Activated T-cell treated with anti-CD3 and anti-CD28 coated beads for 4 hours (primary cell): ENCODE measurements around the gene RPS6KB2.
"Not testable (repeated sequence)": the region's sequence is repeated elsewhere in the genome, so short reads cannot be mapped to it uniquely, and the experiment has no call there.

Source experiments
- DNase-seq: peaks from one replicate; pipeline ENCODE4 v3.0.0-alpha.2; 2020

RPS6KB2 gene

DNA sequence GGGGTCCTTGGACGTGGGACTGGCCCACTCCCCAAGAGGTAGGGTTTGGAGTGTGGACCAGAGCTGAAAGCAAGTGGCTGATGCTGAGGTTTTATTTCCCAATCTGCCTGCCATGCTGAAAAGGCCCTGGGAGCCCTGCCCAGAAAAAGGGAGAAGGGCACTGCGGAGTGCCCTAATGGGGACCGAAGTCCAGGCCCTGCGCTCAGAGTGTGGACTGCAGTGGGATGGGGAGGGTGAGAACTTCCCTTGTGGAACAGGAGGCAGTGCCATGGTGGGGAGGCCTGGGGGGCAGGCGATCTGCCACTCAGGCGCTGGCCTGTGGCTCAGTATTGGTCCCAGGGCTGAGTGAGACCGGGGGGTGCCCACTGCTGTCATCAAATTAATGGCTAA lies 19.9 kb downstream of the RPS6KB2 start:
- DNase-seq = no peak

DNA sequence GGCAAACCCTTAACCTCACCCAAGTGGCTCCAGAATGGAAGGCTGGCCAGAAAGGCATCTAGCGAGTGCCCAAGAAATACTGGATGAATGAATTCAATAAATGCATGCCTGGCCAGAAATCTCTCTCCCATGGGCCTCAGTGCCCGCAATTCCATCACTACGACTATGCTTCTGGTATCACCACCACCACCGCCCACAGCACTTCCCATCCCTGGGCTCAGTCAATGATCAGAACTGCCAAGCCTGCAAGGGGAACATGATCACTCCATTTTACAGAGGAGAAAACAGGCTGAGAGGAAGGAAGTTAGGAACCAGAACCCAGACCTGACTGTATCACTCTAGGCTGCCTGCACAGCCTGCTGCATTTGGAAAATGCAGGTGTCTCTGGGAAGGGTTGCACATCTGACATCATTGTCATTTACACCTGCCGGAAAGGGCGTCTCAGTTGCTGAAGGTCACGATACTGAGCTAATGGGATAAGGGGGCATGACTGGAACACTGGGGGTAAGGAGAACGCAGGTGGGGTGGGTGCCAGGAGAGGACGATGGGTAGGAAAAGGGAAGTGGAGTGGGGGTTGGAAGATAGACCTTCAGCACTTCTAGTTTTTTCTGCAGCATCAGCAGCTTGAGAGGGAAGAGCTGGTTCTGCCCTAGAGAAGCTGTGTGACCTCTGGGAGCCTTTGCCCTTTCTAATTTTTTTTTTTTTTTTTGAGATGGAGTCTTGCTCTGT lies 21.0 kb downstream of the RPS6KB2 start:
- DNase-seq = no peak

DNA sequence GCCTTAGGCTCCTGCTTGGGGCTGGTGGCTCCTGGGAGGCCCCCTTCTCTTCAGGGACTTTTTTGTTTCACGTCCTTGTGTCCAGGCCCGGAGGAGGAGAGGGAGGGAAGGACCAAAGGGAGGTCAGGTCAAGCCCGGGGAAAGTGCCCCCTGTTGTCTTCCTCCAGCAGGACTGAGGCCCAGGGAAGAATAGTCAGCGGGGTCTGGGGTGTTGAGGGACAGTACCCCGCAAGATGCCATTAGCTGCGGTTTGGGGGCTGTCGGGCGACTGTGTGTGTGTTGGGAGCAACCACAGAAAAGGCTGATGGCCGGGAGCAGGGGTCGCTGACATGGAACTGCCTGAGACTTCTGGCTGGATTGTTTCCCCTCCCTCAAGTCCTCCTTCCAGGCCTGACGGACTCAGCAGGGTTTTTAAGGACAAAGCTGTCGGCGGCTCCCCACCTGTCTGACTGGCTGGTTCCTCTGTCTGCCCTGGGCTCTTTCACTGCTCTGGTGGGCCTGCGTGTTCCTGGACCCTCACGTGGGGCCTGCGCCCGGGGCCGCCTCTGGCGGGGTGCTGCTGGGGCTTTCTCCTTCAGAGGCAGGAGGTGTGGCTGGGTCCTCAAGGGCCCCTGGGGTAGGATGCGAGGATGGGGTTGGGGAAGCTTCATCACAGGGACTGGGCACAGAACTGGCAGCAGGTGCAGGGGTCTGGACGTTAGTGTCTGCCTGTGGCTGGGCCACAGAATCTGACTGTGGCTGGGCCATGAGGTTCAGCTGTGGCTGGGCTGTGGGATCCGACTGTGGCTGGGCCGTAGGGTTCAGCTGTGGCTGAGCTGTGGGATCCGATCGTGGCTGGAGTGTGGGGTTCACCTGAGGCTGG lies 22.7 kb downstream of the RPS6KB2 start:
- no peak for DNase-seq

DNA sequence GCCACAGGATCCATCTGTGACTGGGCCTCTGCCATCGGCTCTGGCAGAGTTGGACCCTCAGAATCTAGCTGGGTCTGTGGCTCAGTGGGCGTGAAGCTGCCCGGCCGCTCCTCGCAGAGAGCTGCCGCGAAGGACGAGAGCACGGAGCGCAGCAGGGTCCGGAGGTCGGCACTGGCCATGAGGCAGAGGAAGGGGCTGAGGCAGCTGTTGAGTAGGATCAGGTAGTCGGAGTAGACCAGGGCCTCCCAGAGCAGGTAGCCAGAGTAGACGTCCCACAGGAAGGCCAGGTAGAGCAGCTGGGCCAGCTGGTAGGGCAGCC lies 23.3 kb downstream of the RPS6KB2 start:
- DNase-seq = no peak

- DNase-seq = no peak
Measured at GRCh38 chr11:67452141-67452952, 24.1 kb downstream of the RPS6KB2 start, which contains the start of gene GPR152. TSS of gene GPR152 (minus strand) at chr11:67452729. CDS start at chr11:67452724, 5 bp downstream.

- DNase-seq = no peak
Measured at GRCh38 chr11:67453816-67454732, 25.8 kb downstream of the RPS6KB2 start.

- DNase-seq = no peak
Measured at GRCh38 chr11:67455054-67455453, 26.8 kb downstream of the RPS6KB2 start, which contains the start of gene CABP4. TSS of gene CABP4 (plus strand) at chr11:67455354. CDS start at chr11:67455424, 70 bp downstream.

- DNase-seq = no peak
Measured at GRCh38 chr11:67456068-67456705, 27.9 kb downstream of the RPS6KB2 start.

DNA sequence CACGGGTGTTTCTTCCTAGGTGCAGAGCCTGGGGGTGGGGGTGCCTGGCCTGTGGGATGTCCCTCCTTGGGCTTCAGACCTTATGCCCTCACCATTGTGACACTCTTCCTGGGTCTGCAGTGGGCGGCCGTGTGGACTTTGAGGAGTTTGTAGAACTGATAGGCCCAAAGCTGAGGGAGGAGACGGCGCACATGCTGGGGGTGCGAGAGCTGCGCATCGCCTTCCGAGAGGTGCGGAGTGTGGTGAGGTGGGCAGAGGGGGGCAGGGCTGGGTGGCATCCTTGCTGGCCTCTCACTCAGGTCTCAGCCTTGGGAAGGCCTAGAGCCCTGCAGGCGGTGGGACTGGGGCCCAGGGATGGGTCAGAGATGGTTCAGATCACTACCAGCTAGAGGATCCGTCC lies 29.2 kb downstream of the RPS6KB2 start:
- DNase-seq = no peak

- no peak for DNase-seq
Measured at GRCh38 chr11:67458266-67458665, 30.0 kb downstream of the RPS6KB2 start.

DNA sequence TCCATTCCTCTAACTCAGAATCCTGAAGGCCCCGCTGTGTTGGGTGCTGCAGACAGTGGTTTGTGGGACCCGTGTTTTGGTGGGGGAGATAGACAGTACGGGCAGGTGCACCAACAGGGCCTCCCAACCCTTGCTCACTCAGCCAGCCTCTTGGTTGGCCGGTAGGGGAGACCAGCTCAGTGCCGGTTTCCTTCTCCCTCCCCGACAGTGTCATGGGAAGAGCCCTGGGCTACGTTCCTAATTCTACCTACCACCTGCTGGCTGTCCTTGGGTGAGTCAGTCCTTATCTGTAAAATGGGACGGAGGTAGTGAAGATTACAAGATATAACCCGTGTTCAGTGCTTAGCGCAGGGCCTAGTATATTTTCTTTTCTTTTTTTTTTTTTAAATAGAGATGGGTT lies 34.9 kb downstream of the RPS6KB2 start:
- DNase-seq = no peak

- DNase-seq = no peak
Measured at GRCh38 chr11:67463680-67464410, 35.6 kb downstream of the RPS6KB2 start.

GRCh38 chr11:67464411-67465188 lies 36.3 kb downstream of the RPS6KB2 start:
- peak; percentile 82 for DNase-seq

GRCh38 chr11:67465189-67465510 lies 36.9 kb downstream of the RPS6KB2 start:
- no peak for DNase-seq

GRCh38 chr11:67465530-67465929 lies 37.2 kb downstream of the RPS6KB2 start:
- not testable (repeated sequence) for DNase-seq

- no peak for DNase-seq
Measured at GRCh38 chr11:67466367-67466766, 38.1 kb downstream of the RPS6KB2 start.

DNA sequence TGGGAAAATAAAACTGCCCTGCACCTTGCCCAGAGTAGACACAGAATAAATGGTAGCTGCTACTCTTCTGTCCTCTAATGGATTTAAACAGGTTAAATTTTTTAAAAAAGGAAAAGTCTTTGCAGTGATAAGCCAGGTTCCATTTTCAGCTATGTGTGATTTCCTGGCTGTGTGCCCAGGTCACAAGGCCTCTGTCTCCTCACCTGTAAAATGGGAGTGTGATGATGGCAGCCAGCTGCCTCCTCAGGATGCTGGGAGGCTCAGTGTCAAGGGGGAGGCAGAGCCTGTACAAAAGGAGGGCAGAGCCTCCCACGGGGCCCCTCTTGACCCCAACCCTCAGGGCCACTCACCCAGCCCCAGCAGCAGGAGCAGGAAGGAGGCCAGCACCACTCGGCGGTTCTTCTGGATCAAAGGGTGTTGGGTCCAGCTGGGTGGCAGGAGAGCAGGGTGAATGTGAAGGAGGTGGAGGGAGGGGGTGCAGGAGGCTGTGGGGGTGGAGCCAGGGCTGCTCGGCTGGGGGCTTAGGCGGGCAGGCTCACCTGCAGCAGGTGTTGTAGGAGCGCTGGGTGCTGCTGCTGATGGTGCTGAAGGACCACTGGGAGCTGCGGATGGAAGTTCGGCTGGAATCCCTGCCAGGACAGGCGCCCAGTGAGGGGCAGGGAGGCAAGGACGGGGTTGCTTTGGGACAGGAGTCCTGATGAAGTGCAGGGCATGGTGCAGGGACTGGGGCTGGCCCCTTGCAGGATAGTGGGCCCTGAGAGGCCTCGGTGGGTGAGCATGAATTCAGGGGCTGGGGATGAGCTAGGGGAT lies 38.9 kb downstream of the RPS6KB2 start:
- DNase-seq = no peak

DNA sequence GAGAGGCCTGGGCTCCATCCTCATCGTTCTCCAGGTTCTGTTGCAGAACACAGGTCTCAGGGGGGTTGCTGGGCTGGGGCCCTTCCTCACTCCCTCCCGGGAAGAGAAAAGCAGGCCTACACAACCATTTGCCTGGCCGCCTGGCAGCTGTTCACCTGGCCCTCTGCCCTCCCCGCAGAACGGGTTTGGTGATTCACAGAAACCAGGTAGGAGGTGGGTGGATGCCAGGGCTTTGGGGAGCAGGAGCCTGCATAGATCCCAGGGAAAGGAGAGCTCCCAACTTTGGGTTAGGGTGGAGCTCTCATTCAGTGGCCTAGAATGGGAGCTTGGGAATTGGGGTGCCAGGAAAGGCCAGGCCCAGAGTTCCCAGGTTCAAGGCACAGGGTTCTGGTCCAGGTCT lies 39.8 kb downstream of the RPS6KB2 start:
- no peak for DNase-seq

DNA sequence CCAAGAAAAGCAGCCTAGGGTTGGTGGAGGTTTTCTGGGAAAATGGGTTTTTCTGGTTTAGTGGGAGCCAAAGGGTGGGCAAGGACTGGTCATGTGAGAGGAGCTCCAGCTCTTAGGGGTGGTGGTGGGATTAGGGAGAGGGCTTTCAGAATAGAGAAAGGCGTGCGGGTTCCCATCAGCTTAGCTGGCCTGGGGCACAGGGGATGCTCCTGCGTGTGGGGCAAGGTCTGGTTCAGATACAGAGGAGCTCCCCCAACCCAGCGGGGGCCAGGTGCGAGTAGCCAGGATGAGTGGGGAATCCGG lies 40.1 kb downstream of the RPS6KB2 start:
- no peak for DNase-seq
